Effector CD8-positive, alpha-beta T cell (primary cell): Measurements from ENCODE around the gene CAP1.
"Not testable (repeated sequence)": the region's sequence is repeated elsewhere in the genome, so short reads cannot be mapped to it uniquely, and the experiment has no call there.

Source experiments
- DNase-seq: peaks from one replicate; lab custom pipeline; 2025; lab: John Stamatoyannopoulos, UW

Gene CAP1

DNA sequence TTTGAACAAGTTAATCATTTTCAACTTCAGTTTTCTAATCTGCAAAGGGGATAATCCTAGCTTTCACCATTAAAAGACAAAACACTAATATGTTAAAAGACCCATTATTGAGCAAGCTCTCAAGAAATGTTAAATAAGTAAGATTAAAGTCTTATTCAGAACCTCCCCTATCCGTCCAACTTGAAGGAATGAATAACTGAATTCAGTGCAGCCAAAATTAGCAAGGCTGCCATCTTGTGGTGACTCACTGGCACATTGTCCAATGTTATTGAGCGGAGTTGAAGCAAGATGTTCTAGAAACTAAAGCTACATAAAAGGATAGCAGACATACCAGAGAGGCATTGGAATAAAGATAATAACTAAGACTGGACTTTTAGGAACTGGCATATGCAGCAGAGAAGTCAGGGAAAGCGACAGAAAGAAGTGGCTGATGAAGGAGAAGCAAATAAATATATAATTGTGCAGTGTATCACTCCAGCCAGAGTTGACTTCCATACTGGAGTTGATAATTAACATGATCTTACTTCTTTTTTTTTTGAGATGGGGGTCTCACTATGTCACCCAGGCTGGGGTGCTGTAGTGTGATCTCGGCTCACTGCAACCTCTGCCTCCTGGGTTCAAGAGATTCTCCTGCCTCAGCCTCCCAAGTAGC is 8.2 kb upstream of the CAP1 start:
- DNase-seq, result peak; percentile 6

DNA sequence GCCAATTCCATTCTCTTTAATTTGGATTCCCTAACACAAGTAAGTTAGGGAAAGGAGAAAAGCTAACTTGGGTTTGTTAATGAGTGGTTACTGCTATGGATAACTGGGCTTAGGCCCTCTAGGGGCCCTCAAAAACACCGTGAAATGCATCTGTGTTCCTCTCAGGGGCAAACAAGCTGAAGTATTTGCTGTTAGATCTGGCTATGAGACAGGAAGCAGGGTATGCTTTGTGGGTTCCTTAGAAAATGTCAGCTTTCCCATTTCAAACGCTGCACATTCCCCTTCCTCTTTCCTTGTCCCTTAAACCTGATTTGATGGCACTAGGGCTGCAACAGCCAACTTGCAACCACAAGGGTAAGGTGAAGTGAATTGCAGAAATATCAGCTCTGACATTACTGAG is 5.7 kb upstream of the CAP1 start:
- no peak for DNase-seq

DNA sequence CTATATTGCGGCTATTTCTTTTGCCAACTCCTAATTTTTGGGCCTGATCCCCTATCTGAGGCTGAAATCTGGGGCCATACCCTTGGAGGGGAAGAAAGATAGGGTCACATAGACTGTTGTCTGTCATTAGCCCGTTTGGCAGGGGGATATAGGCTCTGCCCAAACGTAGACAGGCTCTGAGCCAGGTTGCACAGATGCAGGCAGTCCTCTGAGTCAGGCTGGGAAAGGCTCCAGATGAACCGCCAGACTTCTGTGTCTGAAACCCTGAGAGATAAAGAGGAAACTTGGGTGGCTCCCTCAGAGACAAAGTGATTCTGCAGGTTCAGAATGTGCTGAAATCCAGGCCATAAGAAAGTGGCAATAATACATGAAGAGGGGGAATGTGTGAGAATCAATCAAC is 4.0 kb upstream of the CAP1 start:
- no peak for DNase-seq

DNA sequence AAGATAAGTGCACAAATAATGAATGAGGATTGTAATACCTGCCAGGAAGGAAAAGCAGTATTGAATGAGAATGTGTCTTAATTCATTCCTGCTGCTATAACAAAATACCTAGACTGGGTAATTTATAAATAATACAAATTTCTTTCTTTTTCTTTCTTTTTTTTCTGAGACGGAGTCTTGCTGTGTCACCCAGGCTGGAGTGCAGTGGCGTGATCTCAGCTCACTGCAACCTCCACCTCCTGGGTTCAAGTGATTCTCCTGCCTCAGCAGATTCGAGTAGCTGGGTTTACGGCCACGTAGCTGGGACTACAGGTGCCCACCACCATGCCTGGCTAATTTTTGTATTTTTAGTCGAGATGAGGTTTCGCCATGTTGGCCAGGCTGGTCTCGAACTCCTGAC is 3.3 kb upstream of the CAP1 start:
- not testable (repeated sequence) for DNase-seq

DNA sequence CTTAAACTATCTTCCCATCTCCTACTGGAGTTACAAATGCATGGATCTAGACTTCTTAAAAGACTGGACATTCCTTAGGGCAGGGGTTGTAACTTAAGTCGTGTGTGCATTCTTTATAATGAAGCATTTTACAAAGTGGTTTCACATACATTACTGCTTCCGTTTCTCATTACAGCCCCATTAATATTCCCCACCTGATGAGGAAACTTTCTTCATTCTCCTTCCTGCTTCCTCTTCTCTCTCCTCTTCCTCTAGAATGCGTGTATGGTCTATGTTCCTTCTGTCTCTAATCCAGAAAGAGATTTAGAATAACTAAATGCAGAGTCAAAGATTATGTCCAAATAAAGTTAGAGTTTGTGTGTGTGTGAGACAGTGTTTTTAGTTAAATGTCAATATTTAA is 1.8 kb upstream of the CAP1 start:
- DNase-seq, result no peak

DNA sequence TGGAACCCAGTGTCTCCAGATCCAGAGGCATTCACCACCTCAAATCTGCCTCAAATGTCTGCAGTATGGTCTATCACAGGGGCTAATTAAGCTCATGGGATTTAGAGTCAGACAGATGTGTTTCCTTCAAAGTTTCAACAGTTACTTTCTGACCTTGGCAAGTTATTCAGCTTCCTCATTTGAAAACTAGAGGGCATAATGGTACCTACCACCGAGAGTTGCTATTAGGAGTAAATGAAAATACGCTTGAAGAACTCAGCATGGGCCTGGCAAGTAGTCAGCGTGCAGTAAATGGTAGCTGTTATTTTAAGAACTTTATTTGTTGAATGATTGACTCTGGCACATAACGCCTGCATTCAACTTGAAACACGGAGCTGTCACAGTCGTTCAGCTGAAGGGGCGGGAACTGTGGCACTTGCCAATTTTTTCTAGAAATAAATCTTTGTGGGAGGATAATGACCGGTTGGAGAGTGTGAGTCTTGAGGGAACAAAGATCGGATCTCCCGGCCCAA is 1.2 kb upstream of the CAP1 start:
- DNase-seq, result no peak

DNA sequence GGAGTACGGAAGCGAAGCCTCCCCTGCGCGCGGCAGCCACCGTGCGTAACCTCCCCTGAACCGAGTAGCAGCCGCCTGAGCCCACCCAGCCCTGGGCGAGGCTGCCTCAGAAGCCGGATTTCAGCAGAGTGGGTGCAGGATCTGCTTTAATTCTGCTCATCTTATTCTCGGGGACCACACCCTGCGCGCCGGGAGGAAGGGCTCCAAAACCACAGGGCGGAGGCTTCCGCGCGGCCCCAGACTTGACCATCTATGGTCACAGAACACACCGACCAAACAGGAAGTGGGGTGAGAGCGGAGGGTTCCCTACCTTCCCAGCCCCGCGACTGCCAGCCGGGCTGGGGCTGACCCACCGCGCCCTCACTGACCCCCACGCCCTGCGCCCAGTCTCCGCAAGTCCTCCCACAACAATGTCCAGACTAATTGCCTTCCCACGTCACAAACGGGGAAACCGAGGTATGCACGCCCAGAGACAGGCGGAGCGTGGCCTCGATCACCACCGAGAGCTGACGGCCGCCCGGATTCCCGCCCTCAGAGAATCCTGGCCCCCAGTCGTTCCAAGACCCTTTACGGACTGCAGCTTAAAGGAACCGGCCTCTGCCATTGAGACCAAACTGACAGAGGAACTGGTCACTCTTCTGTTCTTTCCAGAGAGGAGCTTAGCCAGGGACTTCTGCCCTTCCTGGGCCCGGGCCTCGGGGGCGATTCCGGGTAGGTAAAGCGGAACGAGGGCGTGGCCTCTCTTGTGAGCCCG is 595 bp upstream of the CAP1 start:
- DNase-seq, result peak; percentile 47

DNA sequence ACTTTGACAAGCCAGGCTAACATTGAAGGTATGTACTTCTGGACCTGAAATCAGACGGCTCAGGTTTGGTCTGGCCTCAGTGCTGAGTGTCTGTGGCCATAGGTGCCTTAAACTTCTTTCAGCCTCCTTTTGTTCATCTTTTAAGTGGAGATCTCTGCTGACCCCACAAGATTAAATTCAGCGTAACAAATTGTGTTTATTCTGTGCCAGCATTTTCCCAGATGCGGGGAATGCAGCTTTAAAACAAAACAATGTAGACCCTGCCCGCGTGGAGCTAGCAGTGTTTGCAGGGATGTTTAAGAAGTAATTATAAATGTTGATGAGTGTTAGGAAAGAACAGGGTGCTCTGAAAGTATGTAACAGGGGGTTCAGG is 923 bp downstream of the CAP1 start:
- no peak for DNase-seq

DNA sequence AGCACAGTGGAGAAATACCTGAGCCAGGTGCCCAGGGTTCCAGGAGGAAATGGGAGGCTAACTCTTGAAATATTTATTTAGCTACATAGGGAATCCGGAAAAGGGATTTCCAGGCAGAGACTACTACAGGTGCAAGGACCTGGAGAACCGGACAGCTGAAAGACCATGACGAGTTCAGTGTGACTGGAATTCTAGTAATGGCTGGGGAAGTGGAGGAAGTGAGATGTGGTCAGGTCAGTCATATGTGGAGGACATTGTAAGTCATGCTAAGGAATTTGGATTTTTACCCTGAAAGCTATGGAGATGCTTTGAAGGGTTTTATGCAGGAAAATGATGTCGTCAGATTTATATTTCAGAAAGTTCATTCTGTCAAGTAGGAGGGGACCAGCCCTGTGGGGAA is 1.8 kb downstream of the CAP1 start:
- no peak for DNase-seq

DNA sequence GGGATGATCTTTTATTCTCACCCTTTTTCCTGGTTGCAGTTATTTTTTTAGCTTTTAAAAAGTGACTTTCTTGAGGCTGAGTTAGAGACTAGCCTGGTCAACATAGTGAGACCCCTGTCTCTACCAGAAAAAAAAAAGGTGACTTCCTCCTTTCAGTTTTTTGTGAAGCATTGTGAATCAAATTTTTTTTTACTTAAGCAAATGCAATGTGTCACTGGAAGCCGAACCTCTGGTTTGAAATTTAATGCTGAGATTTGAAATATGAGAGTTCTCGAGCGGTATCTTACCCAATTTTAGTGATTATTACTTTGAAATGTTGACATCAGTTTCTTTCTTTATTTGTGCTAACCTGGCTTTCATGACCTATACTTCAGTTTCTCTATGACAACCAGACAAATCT is 3.6 kb downstream of the CAP1 start:
- DNase-seq, result no peak

DNA sequence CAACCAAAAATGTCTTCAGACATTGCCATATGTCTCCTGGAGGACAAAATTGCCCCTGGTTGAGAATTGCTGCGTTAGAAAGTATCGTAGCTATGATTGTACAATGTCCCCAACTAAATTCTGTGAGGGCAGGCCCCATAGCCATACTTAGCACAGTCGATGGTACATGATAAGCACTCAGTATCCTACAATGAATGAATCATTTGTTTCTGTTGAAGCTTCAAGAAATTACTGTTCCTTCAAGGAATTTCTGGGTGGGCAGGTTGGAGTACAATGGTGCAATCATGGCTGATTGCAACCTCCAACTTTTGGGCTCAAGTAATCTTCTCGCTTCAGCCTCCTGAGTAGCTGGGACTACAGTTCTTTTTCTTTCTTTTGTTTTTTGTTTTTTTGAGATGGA is 4.7 kb downstream of the CAP1 start:
- no peak for DNase-seq

DNA sequence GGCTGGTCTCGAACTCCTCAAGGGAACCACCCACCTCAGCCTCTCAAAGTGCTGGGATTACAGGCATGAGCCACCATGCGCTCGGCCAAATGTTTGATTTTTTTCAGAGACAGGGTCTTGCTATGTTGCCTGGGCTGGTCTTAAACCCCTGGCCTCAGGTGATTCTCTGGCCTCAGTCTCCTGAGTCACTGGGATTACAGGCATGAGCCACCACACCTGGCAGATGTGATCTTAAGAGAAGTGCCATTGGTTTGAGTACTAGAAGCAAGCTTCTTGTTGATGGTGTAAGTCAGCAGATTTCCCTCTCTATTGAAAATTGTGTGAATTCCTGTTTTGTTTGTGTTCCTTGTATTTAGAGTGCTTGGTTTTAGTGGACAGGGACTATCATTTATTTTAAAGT is 5.2 kb downstream of the CAP1 start:
- DNase-seq, result no peak

DNA sequence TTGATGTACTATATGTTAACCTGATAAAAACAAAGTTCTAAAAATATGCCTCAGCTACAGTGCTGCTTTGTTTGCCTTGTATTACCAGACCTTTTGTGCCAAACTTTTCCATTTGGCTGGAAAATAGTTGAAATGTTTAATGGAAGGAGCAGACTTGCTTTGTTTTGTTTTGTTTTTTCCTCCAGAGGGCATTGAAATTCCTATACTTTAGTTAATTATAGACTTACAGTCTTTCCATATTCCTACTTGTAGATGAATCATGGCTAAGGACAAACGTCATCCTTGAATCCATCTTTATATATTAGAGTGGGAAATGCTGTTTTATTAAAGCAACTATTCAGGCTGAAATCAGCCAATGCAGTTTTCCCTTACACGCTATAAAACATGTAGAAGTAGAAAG is 6.7 kb downstream of the CAP1 start:
- no peak for DNase-seq

DNA sequence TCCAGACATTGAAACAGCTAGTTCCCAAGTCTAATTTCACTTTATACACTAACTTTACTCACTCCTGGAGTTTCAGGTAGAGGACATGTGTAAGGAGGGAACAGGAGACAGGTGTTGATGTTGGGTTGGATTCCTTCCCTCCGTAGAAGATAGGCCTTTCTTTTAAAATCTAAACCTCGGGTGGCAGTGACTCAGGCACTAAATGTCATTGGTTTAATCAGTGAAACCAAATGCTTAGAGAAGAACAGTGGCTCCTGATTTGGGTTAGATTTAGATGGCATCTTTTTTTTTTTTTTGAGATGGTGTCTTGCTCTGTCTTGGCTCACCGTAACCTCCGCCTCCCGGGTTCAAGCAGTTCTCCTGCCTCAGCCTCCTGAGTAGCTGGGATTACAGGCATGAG is 7.2 kb downstream of the CAP1 start:
- no peak for DNase-seq

DNA sequence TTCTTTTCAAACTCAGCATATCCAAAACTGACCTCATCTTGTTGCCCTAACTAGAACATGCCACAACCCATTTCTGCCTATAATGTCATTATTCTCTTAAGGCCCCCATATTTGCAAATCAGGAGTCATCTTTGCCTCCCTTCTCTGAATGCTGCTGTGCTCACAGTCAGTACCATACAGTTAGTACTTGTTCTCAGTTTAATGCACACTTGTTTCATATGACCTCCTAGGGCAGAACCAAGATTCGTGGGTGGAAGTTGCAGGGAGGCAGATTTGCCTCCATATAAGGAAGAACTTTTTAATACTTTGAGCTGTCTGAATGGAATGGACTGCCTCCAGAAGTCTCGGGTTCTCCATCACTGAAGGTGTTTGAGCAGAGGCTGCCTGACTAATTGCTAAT is 9.2 kb downstream of the CAP1 start:
- no peak for DNase-seq

DNA sequence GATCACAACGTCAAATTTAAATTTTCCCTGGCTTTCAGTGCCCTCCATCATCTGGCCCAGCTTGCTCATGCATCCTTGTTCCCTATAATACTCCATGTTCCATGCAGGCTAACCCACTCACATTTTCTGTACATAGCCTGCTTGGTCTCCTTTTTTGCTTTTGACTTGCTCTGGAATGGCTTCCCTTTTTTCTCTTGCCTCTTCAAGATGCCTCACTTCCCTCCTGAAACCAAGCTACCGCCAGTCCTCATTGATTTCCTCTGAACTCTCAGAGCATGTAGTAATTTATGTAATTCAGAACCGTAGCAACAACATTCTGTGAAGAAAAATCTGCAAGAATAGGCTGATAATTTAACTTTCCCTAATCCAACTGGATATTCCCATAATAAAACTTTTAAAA is 10.3 kb downstream of the CAP1 start:
- DNase-seq, result no peak

DNA sequence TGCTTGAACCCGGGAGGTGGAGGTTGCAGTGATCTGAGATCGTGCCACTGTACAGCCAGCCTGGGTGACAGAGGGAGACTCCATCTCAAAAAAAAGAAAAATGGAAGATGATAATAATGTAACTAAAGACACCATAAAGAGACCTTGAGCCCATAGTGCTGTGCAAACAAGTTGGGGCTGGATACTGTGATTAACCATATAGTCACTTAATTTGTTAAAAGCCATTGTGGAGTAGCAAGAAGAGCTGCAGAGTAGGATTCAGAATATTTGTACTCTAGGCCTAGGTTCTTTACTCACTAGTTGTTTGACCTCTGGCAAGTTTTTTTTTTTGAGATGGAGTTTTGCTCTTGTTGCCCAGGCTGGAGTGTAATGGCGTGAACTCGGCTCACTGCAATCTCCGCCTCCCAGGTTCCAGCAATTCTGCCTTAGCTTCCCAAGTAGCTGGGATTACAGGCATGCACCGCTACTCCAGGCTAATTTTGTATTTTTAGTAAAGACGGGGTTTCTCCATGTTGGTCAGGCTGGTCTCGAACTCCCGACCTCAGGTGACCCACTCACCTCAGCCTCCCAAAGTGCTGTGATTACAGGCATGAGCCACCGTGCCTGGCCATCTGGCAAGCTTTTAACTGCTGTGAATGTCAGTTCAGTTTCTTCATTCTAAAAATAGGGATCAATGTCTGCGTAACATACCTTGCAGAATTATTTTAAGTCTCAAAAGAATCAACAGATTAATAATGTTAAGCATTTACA is 12.8 kb downstream of the CAP1 start:
- no peak for DNase-seq

DNA sequence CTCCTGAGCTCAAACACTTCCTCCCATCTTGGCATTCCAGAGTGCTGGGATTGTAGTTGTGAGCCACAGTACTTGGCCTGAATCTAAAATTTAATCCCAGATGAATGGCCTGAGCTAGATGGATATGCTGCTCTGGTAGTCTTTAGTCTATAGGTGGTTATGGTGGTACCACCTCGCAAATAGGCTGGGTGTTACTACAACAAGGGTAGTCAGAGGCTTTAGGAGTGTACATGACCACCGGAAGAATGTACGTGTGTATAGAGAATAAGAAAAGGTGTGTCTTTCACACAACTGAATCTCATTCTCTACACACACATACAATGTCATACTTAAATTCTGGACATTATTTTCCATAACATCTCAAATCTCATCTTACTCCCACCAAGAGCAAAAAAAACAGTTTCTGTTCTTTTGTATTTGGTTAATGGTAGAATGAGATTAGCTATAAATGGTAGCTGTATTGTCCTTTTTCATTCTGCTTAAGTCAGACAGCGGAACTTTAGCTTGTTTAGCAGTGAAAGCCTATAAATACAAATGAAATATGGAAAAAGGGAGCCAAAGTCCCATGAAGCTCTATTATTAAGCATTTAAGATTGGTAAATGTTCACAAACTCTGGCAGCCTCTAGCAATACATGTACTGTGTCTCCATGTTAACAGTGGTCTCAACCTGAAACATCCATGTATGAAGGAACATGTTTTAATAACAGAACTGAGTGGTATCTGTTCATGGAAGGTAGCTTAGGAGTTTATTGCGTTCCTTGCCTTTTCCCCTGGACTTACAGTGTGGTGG is 16.2 kb downstream of the CAP1 start:
- DNase-seq, result no peak

DNA sequence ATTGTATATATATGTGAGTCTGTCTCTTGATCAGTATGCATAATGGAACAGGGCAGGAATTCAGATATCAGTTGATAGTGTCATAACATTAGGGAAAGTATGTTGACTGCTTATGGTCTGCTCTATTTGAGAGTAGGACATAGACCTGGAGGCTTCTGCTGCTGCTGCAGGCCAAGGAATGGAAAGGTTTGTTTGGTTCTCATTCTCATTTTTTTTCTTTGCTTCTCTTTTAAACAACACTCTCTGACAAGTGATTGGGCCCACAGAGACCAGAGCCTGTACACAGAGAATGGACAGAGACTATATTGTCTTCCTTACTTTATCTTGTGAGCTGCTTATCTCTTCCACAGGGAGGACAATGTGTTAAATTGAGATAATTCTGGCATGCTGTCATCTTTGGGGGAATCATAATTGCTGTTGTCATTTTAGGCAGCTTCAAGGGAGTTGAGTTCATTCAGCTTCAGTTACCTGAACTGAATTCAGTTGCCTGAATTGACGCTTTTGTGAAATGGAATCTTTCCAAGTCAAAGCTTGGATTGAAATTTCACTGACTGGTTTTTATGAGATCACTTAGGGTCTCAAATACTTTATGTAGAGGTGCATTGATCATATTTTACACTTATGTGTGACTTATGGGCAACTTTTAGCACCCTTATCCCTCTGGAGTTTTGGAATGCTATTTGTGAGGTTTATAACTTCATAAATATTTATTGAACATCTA is 16.9 kb downstream of the CAP1 start:
- DNase-seq, result no peak

DNA sequence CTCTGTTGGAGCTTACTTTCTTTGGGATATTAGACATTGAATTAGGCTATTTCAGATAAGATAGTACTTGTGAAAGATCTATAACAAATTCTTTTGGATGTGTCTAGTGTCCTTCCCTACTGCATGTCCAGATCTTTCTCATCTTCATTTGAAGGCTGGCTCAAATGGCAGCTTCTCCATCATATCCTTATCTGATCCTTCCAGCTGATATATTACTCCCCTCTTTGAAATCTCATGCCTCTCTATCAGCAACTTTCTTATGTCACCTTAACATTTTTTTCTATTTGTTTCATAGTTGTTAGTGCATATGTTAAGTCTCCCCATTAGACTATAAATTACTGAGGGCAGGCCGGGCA is 17.5 kb downstream of the CAP1 start:
- no peak for DNase-seq

DNA sequence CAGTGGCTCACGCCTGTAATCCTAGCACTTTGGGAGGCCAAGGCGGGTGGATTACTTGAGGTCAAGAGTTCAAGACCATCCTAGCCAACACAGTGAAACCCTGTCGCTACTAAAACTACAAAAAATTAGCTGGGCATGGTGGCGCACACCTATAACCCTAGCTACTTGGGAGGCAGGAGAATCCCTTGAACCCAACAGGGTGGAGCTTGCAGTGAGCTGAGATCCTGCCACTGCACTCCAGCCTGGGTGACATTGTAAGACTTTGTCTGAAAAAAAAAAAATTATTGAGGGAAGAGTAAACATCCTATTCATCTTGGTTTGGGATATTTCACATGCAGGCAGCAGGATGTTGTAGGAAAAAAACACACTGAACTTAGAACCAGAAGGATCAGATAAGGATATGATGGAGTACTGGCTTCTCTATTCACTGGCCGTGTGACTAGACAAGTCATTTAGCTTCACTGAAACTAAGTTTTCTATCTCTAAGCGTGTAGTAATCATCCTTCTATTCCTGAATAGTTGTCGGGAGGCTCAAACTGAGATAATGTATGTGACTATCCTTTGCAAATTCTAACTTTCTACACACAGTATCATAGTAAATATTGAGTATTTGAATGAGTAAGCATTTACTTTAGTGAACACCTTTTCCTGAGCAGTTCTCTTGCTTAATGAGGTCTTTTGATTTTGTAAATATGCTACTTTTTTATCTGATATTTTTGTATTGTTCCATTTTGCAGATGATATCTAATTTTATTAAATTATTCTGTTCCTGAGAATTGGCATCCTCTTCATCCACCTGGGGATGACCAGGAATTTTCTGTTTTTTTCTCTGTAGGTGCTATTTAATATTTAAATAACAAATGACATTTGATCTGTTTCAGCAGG is 18.2 kb downstream of the CAP1 start:
- DNase-seq, result no peak
